GM19035 (cell line): ENCODE data around the gene CD80.
"Not testable (repeated sequence)": the region's sequence is repeated elsewhere in the genome, so short reads cannot be mapped to it uniquely, and the experiment has no call there.

ENCODE experiments used
- ATAC-seq: cut with Tn5 transposase; IDR thresholded peaks from one replicate; pipeline ENCODE4 v1.9.1; 2021; ENCODE audit not compliant: unreplicated experiment

CD80 gene

DNA sequence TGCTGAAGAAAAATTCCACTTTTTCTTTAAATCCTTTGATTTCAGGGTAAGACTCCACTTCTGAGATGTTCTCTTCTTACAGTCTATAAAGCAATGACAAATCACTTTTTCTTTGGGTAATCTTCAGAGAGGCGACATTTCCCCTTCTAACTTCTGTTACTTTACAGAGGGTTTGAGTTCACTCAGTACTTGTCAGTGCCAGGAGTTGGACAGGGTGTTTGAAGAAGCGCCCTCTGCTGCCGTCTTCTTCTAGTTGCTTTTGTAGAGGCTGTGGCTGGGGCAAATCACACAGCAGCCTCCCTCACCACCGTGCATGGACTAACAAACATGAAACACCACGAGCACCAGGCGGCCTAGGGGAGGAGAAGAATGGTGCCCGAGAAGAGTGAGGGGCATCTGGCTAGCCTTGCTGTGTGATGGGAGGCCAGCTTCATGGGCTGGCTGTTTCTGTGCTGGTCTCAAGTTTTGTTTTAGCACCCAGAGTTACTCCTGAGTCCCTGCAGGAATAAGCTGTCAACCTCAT is at the start of gene CD80:
Gene CD80 (minus strand): TSS at position 174 of the 523 bp plus-strand sequence. CDS start 1,886 bp downstream, outside the sequence.
- peak; percentile 52 for ATAC-seq

DNA sequence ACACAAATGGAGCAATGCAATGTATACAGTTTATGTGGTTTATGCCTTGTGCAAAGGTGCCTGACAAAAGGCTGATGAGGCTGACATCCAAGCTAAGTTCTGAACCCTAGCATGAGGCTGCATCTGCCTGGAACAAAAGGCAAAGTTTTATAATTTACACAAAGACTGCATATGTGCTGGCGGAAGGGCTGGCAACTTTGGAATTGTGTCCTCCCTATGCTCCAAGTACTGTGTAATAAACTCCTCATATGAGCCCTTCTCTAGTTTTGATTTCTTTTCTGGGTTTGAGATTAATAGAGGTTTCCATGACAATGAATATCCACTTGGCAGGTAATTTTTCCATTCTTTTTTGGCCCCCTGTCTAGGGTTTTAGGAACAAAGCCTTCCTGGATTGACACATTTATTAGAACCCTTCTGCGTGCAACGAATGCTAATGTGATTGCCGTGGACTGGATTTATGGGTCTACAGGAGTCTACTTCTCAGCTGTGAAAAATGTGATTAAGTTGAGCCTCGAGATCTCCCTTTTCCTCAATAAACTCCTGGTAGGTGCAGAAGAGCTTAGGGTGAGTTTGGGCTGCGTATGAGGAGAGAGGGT is 49.1 kb upstream of the CD80 start:
- no peak for ATAC-seq

DNA sequence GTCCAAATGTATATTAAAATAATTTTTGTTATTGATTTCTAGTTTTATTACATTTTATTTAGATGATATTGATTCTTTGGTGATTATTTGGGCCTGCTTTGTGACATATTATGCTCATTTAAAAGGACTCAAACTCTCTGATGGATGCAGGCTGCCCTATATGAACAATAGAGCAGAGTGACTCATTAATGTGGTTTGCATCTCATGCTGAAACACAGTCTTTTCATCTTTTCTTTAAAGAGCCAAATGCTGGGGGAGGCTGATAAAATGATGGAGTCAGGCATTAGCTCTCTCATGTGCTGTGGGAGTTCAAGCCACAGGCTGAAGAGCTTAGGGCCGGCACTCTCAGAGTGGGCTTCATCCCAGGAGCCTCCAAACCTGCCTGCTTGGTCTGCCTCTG is 45.5 kb upstream of the CD80 start:
- no peak for ATAC-seq

DNA sequence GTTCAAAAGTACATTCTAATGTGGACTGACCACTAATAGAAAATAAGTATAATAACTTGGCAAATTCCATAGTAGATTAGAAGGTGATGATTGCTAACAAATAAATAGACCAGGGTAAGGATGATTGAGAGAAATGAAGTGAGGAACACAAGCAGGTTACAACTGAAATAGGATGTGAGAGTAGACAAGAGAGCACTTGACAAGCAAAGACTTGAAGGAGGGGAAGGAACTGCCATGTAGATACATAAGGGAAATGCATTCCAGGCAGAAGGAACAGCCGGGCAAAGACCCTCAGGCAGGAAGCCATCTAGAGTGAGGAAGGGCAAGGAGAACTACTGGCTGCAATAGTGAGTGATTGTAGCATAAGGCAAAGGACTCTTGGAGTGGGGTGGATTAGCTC is 43.3 kb upstream of the CD80 start:
- ATAC-seq, result no peak

GRCh38 chr3:119601154-119601553 is 41.7 kb upstream of the CD80 start:
- peak; percentile 22 for ATAC-seq

DNA sequence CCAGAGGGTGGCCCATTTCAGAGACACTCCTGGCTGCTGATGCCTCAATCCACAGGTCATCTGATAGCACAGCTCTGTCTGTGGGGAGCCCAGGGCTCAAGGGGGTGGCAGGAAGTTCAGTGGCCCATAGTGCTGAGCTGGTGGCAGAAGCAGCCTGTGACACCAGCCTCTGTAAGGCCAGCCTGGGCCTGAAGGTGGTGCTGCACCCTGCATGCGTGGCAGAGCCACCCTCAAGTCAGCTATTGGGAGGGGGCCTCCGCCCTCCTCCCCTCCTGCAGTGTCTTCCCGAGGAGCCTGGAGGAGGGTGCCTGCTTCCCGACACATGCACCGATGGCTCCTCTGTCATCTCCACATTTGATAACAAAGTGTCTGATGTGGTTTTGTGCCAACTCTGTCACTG is 41.3 kb upstream of the CD80 start:
- ATAC-seq, result peak; percentile 64

GRCh38 chr3:119599558-119600174 is 40.3 kb upstream of the CD80 start:
- no peak for ATAC-seq

- ATAC-seq, result peak; percentile 48
These were observed 39.1 kb upstream of the CD80 start for GRCh38 chr3:119598410-119599098.

DNA sequence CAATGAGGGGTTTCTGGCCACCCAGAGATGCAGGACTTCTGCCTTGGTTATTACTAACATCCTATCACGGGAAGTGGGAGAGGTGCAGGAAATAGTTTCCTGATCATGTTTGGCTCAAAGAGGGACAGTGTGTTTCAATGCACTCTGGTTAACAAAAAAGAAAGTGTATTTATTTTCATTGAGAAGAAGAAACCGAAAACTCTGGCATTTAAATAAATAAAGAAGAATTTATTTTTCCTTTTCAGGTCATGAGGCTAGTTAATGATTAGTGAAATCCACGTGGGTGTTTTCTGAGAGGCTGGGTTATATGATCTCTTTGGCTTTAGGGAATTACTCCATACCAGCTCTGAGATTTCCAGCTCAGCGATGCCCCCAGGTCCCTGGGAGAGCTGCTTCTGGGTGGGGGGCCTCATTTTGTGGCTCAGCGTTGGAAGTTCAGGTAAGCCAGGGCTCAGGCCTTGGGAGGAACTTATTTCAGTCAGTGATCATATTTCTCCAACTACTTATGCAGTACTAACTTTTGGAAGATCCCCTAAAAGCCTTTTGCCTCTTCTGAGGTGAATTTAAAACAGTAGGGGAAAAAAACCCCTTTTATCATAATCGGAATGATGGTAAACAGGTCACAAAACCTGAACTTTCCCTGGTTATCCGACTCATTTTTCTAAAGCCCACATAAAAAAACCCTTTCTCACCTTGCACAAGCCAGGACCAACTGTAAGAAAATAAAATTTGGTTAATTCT is 38.3 kb upstream of the CD80 start, which contains the start of gene PLA1A:
Gene PLA1A (plus strand): TSS at position 338 of the 741 bp plus-strand sequence. CDS start 29 bp downstream, at position 367.
- no peak for ATAC-seq

DNA sequence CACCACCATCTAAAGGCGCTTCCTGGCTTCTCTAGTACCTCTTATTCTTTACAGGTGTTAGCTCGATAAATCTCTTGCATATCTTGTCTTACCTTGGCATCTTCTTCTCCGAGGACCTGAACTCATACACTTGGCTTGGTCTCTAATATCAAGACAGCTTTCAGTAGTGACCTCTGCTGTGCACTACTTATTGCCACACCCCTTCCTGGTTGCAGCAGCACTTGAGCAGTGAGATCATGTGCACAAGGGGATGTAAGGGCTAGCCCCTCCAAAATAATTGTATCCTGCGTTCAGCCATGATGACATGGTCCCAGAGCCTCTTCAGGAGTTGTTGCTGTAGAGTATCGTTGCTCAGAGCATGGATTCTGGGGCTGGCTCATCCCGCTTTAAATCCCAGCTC is 37.0 kb upstream of the CD80 start:
- no peak for ATAC-seq

DNA sequence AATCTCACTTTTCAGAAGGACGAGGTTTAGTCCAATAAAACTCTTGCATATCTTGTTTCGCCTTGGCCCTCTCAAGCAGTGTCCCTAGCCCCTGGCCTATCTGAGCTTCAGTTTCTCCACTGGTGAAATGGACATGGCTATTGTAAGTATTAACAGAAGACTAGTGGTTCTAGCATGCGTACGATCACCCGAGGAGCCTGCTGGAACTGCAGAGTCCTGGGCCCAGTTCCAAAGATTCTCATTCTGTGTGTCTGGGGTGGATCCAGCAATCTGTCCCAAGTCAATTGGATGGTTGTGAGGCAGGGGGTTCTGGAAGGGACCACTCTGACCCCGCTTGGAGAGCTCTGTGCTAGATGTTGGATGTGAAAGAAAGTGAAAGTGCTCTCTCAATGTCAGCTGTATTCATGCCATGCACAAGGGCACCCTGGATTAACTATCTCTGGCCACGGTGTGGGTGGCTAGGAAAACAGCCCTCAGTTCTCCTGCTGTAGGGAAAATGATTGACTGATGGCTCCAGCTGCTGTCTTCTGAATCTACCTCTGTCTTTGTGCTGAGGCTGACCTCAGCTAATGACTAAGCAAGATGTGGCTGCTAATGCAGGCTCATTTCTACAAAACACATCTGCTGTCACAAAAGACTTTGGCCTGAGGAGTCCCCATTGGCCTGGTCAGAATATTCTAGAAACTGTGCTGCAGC is 36.4 kb upstream of the CD80 start:
- no peak for ATAC-seq

- not testable (repeated sequence) for ATAC-seq
These were observed 35.5 kb upstream of the CD80 start for GRCh38 chr3:119594929-119595328.

- no peak for ATAC-seq
These were observed 34.7 kb upstream of the CD80 start for GRCh38 chr3:119594066-119594465.

DNA sequence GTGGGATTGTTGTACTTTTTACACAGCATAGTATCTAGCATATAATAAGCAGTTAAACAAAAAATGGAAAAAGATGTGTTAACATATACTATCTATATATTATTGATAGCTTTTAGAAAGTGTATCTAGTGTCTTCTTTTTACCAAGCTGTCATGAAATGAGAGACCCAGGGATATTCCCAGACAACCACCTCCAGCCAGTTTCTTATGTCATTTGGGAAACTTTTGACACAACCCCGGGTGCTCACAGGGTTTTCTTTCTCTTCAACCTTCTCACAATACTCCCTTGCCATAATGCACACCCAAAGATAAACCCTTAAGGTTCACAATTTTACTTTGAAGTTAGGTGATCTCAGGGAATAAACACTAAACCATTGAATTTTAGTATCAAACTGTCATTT is 33.4 kb upstream of the CD80 start:
- ATAC-seq, result no peak

DNA sequence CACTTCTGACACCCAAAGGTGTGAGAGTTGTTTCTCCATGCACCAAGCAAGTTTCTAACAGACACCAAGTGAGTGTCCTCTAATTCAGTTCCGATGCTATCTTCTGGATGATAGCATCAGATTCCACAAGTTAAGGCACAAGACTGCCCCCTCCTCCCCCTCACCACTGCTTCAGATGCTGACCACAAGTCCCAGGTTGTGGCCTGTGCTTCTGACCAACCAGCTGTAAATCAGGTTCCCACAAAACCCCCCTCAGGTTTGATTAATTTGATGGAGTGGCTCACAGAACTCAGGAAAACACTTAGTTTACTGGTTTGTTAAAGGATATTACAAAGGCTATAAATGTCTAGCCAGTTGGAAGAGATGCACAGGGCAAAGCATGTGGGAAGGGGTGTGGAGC is 31.3 kb upstream of the CD80 start:
- ATAC-seq, result no peak

GRCh38 chr3:119589102-119589773 is 29.8 kb upstream of the CD80 start:
- ATAC-seq, result no peak

GRCh38 chr3:119588112-119588511 is 28.7 kb upstream of the CD80 start:
- ATAC-seq, result no peak

DNA sequence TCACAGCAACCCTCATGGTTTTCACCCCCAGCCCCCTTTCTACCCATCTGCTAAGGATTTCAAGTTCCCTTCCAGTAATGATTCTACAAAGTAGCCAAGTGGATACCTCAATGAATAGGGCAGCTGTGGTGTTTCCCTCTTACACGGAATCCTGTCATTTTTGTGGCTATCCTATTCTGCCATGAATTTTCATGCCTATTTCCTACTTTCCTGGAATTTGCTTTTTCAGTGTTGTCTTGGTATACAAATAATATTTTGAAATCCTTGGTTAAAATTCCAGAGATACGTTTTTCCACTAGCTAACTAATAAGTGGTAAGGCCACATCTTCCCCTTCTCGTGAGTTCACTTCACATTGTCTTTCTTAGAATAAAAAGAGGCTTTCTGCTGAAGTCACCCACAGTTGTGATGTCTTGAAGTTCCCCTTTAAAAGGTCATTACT is 27.3 kb upstream of the CD80 start:
- no peak for ATAC-seq

GRCh38 chr3:119585856-119586570 is 26.6 kb upstream of the CD80 start:
- ATAC-seq, result no peak
